NT2/D1 (cell line): Measurements from ENCODE around the gene NDRG4.

Experiments used
- DNase-seq: peaks from one replicate; pipeline ENCODE4 v3.0.0-alpha.2; 2011; ENCODE audit warnings: low read depth, low spot score
- H3K27me3 ChIP-seq: 2 replicates; pipeline ENCODE4 v1.6.0; 2011; ENCODE audit warnings: mild to moderate bottlenecking; ENCODE audit not compliant: insufficient read length, insufficient read depth
- H3K36me3 ChIP-seq: 2 replicates; pipeline ENCODE4 v1.6.1; 2011; ENCODE audit warnings: mild to moderate bottlenecking, low read length, mixed read lengths; ENCODE audit not compliant: insufficient read depth, insufficient read length
- H3K4me1 ChIP-seq: 2 replicates; pipeline ENCODE4 v1.5.1; 2011; ENCODE audit not compliant: insufficient read depth, insufficient read length
- H3K4me3 ChIP-seq: 2 replicates; pipeline ENCODE4 v1.5.1; 2011; ENCODE audit warnings: low read depth; ENCODE audit not compliant: insufficient read length
- H3K9ac ChIP-seq: 2 replicates; pipeline ENCODE4 v1.6.0; 2011; ENCODE audit warnings: low read depth; ENCODE audit not compliant: insufficient read length
- H3K9me3 ChIP-seq: 2 replicates; pipeline ENCODE4 v1.5.1; 2011; ENCODE audit warnings: mild to moderate bottlenecking, low read length; ENCODE audit not compliant: insufficient read depth
- SUZ12 ChIP-seq: IDR thresholded peaks from 2 replicates; pipeline ENCODE4 v1.6.1; 2011; ENCODE audit not compliant: insufficient read length, insufficient read depth; ENCODE audit errors: extremely low read depth
- YY1 ChIP-seq: IDR thresholded peaks from 2 replicates; pipeline ENCODE4 v1.6.1; 2011; ENCODE audit not compliant: insufficient read length, insufficient read depth
- ZNF274 ChIP-seq: IDR thresholded peaks from 2 replicates; pipeline ENCODE4 v1.6.1; 2011; ENCODE audit warnings: mild to moderate bottlenecking, low read depth, low read length

NDRG4 gene

GRCh38 chr16:58499615-58500351, at the start of gene NDRG4:
TSS of gene NDRG4 (plus strand) at chr16:58500143. CDS start at chr16:58500249, 106 bp downstream.
- Histone ChIP-seq H3K9me3 (no peaks in the 10 kb centered on the region), H3K9ac (peak within 1 kb of the TSS; percentile 75), H3K27me3 (no peaks in the 10 kb centered on the region), H3K36me3 (peaks cover 11% of the 10 kb centered on the region), H3K4me1 (peaks cover 22% of the 10 kb centered on the region), H3K4me3 (peak within 1 kb of the TSS; percentile 57)
- DNase-seq, result no peak
- TF ChIP-seq ZNF274, result no peak
- no peak for TF ChIP-seq YY1
- TF ChIP-seq SUZ12, result no peak

- TF ChIP-seq ZNF274 (no peak), YY1 (no peak), SUZ12 (no peak)
- Histone ChIP-seq H3K4me1 (no peaks in the 10 kb centered on the region), H3K36me3 (no peaks in the 10 kb centered on the region), H3K9ac (no peak overlapping the region), H3K9me3 (no peaks in the 10 kb centered on the region), H3K27me3 (no peaks in the 10 kb centered on the region), H3K4me3 (no peak overlapping the region)
- no peak for DNase-seq
These were observed 49.4 kb upstream of the NDRG4 start for GRCh38 chr16:58450590-58450989.

GRCh38 chr16:58451265-58451689, 48.7 kb upstream of the NDRG4 start:
- no peaks in the 10 kb centered on the region for H3K4me1 ChIP-seq
- H3K9me3 ChIP-seq, result no peaks in the 10 kb centered on the region
- DNase-seq, result no peak
- H3K9ac ChIP-seq, result no peak overlapping the region
- H3K36me3 ChIP-seq, result no peaks in the 10 kb centered on the region
- no peak overlapping the region for H3K4me3 ChIP-seq
- no peaks in the 10 kb centered on the region for H3K27me3 ChIP-seq
- TF ChIP-seq SUZ12 (no peak), ZNF274 (no peak), YY1 (no peak)

GRCh38 chr16:58451945-58452401, 48.0 kb upstream of the NDRG4 start:
- TF ChIP-seq SUZ12, result no peak
- TF ChIP-seq YY1, result no peak
- no peak for TF ChIP-seq ZNF274
- Histone ChIP-seq H3K9me3 (no peaks in the 10 kb centered on the region), H3K36me3 (no peaks in the 10 kb centered on the region), H3K4me3 (no peak overlapping the region), H3K4me1 (no peaks in the 10 kb centered on the region), H3K9ac (no peak overlapping the region), H3K27me3 (no peaks in the 10 kb centered on the region)
- no peak for DNase-seq

- no peak overlapping the region for H3K9ac ChIP-seq
- no peaks in the 10 kb centered on the region for H3K27me3 ChIP-seq
- H3K9me3 ChIP-seq, result no peaks in the 10 kb centered on the region
- H3K4me3 ChIP-seq, result no peak overlapping the region
- TF ChIP-seq YY1 (no peak), ZNF274 (no peak), SUZ12 (no peak)
- H3K36me3 ChIP-seq, result no peaks in the 10 kb centered on the region
- DNase-seq, result no peak
- H3K4me1 ChIP-seq, result no peaks in the 10 kb centered on the region
These were observed 47.3 kb upstream of the NDRG4 start for GRCh38 chr16:58452640-58453039.

- Histone ChIP-seq H3K36me3 (no peaks in the 10 kb centered on the region), H3K4me3 (no peak overlapping the region), H3K4me1 (no peaks in the 10 kb centered on the region), H3K9me3 (no peaks in the 10 kb centered on the region), H3K27me3 (no peaks in the 10 kb centered on the region), H3K9ac (no peak overlapping the region)
- no peak for DNase-seq
- no peak for TF ChIP-seq SUZ12
- TF ChIP-seq YY1, result no peak
- TF ChIP-seq ZNF274, result no peak
These were observed 45.8 kb upstream of the NDRG4 start for GRCh38 chr16:58454178-58454577.

GRCh38 chr16:58454856-58455255, 45.1 kb upstream of the NDRG4 start:
- TF ChIP-seq SUZ12, result no peak
- TF ChIP-seq ZNF274, result no peak
- TF ChIP-seq YY1, result no peak
- H3K36me3 ChIP-seq, result no peaks in the 10 kb centered on the region
- no peak for DNase-seq

More at GRCh38 chr16:58454856-58455255, 45.1 kb upstream of the NDRG4 start:
- Histone ChIP-seq H3K9ac (no peak overlapping the region), H3K4me3 (no peak overlapping the region), H3K4me1 (no peaks in the 10 kb centered on the region), H3K27me3 (no peaks in the 10 kb centered on the region), H3K9me3 (no peaks in the 10 kb centered on the region)
